Bronchus fibroblast of lung (primary cell): ENCODE results near the gene SEMA3B. TPM values are rescaled to one million over a fixed set of nuclear protein-coding genes. Genes with fewer than 3 reads are reported as not detected.

Experiments used
- total RNA-seq: library from RNA; depleted of rRNA; stranded (reverse); fragments of >200 nt; gene quantifications from 2 replicates; pipeline ENCODE4 v1.2.3, GENCODE V29; 2015

SEMA3B gene
- total RNA-seq: 14.3 and 15.3 TPM in 2 replicates

DNA sequence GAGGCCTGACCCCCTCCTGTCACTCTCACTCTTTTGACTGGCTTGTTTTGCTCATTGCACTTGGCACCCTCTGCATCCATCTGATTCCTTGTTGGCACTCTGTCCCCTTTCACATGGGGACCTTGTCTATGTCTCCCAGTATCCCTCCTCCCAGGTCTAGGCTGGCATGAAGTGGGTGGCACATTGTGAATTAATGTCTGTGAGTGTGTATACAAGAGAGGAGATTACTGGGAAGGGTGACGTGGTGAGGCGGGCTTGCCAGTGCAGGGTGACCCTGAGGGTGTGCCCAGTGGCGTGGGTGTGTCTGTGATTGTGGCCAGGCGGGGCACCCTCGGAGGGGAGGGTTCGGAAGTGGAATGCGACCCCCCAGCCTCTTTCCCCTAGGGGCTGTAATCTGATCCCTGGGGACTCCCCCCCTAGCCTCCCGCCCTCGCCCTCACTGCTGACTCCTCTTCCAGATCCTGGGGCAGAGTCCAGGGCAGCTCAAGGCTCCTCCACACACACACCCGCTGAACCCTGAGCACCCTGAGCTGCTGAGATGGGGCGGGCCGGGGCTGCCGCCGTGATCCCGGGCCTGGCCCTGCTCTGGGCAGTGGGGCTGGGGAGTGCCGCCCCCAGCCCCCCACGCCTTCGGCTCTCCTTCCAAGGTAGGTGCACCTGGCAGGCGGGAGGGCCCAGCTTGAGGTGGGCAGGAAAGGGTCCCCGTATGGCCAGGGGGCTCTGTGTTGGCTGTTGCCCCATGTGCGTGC lies at the start of gene SEMA3B:
Gene SEMA3B, plus strand, starts transcription at position 445 of the 749 bp plus-strand sequence. Its CDS starts 94 bp downstream, at position 539.

GRCh38 chr3:50235716-50236483 lies 33.0 kb upstream of the SEMA3B start, which contains the start of gene GNAI2:
TSS of gene GNAI2 (plus strand) at chr3:50236204. CDS start at chr3:50236336, 132 bp downstream.

DNA sequence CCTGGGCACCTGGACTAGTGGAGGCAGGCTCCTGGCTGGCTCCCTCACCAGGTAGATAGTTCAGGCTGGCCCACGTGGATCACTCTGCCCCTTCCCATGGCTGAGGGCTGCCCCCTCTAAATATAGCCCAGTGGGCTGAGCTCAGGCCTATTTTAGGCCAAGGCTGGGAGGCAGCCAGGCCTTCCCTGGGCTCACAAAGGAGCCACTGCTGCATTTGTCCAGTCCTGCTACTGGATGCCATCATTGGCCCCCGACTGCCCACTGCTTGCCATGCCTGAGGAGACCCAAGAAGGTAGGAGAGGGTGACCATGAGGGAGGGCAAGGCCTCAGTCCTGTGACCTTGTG lies 9.9 kb downstream of the SEMA3B start, which contains the start of gene LSMEM2:
Gene LSMEM2, plus strand, starts transcription at position 208 of the 345 bp plus-strand sequence. Its CDS starts 27 bp downstream, at position 235.

DNA sequence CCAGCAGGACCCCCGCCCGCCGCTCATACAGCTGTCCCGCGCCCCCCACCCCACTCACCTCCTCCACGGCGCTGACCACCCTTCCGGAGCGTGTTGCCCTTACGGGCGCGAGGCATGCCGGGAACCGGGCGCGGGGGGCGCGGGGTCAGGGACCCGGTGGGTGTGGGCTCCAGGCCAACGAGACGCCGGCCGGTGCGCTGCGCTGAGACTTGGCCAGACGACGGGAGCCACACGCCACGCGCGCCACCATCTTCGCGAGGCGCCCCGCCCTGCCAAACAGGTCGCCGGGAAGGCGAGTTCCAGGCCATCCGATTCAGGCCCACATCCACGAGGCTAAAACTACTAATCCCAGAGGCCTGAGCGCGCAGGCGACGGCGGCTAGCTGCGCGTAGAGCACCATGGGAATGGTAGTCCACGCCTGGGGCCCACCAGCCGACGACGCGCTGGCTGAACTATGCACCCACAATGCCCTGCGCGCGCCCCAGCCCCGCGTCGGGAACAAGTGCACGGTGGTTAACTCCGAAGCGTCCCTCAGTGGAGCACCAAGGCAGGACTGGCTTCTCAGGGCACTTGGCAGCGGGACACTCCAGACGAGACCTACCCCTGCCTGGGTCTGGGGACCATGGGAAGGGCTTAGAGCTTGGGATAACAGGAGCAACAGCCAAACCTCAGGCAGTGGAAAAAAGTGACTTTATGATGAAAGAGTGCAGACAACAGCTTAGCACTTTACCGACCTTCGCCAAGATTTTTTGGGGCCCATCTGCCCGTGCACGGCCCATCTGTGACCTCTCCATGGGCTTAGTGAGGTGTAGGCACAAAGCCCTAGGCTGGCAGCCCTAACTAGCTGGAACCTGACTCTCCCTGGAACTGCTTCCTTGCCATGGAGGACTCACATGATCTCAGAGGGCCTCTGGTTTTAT lies 23.5 kb downstream of the SEMA3B start, which contains the start of gene IFRD2:
Gene IFRD2, minus strand, starts transcription at position 271 of the 920 bp plus-strand sequence. Its CDS starts 155 bp downstream, at position 116.

GRCh38 chr3:50298836-50299637 lies 30.1 kb downstream of the SEMA3B start, which contains the start of the genes HYAL3 and NAA80:
TSS of gene HYAL3 (minus strand) at chr3:50299405. CDS start at chr3:50295602, 3,803 bp downstream.
TSS of gene NAA80 (minus strand) at chr3:50299405. CDS start at chr3:50297463, 1,942 bp downstream.

GRCh38 chr3:50303013-50303815 lies 34.3 kb downstream of the SEMA3B start, which contains the start of gene HYAL1:
TSS of gene HYAL1 (minus strand) at chr3:50303574. CDS start at chr3:50302956, 618 bp downstream.

GRCh38 chr3:50322386-50323091 lies 53.6 kb downstream of the SEMA3B start, which contains the start of gene HYAL2:
TSS of gene HYAL2 (minus strand) at chr3:50322745. CDS start at chr3:50320489, 2,256 bp downstream.

Other genes starting within 250 kb of the SEMA3B start
- gene RBM5, start 180.2 kb upstream of the SEMA3B start, total RNA-seq: 46.5 and 58.2 TPM in 2 replicates
- 40.2 and 41.5 TPM in 2 replicates for gene SEMA3F, start 113.8 kb upstream of the SEMA3B start, total RNA-seq
- not detected in 2 replicates for gene GNAT1, start 77.5 kb upstream of the SEMA3B start, total RNA-seq
- 0.30 TPM in 1 of 2 replicates, not detected in the other for gene SLC38A3, start 63.9 kb upstream of the SEMA3B start, total RNA-seq
- gene GNAI2, start 32.9 kb upstream of the SEMA3B start, total RNA-seq: 314 and 324 TPM in 2 replicates
- gene LSMEM2, start 9.9 kb downstream of the SEMA3B start, total RNA-seq: not detected in 2 replicates
- 95.1 and 101 TPM in 2 replicates for gene IFRD2, start 23.3 kb downstream of the SEMA3B start, total RNA-seq
- gene HYAL3, start 30.3 kb downstream of the SEMA3B start, total RNA-seq: 3.9 and 4.8 TPM in 2 replicates
- gene NAA80, start 30.3 kb downstream of the SEMA3B start, total RNA-seq: 21.7 and 23.7 TPM in 2 replicates
- gene HYAL1, start 34.4 kb downstream of the SEMA3B start, total RNA-seq: 3.1 and 3.4 TPM in 2 replicates
- 82.4 and 84.6 TPM in 2 replicates for gene HYAL2, start 53.6 kb downstream of the SEMA3B start, total RNA-seq
- 27.6 and 39.3 TPM in 2 replicates for gene TUSC2, start 59.1 kb downstream of the SEMA3B start, total RNA-seq
- gene RASSF1, start 71.7 kb downstream of the SEMA3B start, total RNA-seq: 36.3 and 38.7 TPM in 2 replicates
- 0.34 and 1.3 TPM in 2 replicates for gene ZMYND10, start 76.6 kb downstream of the SEMA3B start, total RNA-seq
- 25.1 and 27.9 TPM in 2 replicates for gene NPRL2, start 81.6 kb downstream of the SEMA3B start, total RNA-seq
- gene CYB561D2, start 81.7 kb downstream of the SEMA3B start, total RNA-seq: 30.3 and 31.9 TPM in 2 replicates
- gene TMEM115, start 90.4 kb downstream of the SEMA3B start, total RNA-seq: 52.5 and 56.2 TPM in 2 replicates
- gene CACNA2D2, start 234.5 kb downstream of the SEMA3B start, total RNA-seq: 0.15 and 0.17 TPM in 2 replicates